NCI-H82 treated with DMSO at 0.1 percent for 48 hours (cell line): ENCODE results near the gene ARPC5L.
"Not testable (repeated sequence)": the region's sequence is repeated elsewhere in the genome, so short reads cannot be mapped to it uniquely, and the experiment has no call there.

ENCODE experiments used
- DNase-seq: peaks from one replicate; lab custom pipeline; 2025; ENCODE audit not compliant: unreplicated experiment; lab: John Stamatoyannopoulos, UW

Gene ARPC5L

DNA sequence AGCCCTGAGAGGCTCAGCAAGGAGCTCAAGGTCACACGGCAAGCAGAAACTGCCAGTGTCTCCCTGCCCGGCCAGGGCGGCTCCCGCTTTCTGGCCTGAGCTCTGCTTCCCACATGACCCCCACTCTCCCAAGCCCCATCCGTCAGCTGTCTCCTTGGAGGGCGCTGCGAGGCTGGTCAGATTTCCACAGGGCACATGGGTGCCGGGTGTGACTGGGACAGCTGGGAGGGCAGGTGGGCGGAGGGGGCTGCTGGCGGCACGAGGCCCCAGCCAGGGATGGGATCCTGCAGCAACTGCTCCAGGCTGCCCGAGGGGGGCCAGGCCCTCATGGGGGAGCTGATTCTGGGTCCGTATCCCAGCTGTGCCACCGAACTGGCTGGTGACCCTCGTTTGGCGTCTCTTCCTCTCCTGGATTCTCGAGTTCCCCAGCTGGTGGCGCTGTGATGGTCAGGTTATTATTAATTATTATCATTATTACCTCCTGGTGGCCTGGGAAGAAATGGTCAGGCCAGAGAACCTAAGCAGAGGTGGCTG lies 21.6 kb upstream of the ARPC5L start:
- DNase-seq = no peak

DNA sequence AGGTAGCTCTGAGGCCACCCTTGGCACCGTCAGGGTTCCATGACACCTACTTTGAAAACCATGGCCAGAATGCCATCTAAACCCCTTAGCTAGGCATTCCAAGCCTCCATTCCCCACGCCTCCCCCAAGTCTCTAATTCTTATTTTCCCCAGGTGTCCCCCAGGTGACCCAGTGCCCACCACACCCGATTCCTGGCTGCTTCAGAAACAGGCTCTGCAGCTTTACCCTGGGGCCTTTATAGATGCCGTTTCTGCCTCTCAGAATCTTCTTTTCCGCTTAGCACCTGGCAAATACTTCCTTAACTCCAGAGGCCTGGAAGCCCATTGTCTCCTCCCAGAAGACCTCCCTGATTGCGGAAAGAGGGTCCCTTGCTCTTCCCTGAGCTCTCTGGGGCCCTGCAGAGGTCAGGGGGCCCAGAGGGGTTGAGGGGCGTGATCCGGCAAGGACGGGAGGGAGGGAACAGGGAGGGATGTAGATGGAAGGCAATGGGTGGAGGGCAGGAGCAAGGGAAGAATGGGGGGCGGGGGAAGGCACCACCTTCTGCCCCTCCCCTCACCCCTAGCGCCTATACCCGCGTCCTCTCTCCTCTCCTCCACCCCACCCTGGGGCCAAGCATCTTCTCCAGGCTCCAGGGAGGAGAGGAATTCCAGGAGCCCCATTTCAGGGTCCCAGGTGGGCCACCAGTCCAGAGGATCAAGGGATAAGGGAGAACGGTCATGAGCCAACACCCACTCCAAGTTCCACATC lies 20.7 kb upstream of the ARPC5L start:
- DNase-seq = no peak

DNA sequence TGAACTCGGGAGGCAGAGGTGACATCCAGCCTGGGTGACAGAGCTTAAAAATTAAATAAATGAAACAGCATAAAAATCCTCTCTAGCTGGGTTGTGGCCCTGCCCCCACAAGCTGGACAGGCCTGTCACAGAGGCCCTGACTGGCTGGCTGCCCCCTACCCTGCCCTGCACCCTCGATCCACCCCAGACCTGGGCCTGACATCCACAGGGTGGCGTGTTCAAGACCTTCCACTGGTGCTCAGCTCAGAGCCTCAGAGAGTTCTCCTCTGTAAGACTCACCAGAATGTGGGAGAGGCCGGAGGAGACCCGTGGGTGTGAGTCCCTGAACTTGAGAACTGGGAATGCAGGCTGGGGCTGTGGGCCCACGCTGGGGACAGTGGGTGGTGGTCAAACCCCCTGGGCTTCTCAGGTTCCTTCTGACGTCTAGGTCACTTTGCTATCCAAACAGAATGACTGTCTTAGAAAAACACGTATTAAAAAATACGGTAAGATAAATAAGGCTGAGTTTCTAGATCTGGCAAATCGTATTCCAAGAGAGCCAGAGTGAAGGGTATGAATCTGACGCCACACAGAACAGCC lies 18.4 kb upstream of the ARPC5L start:
- DNase-seq = no peak

DNA sequence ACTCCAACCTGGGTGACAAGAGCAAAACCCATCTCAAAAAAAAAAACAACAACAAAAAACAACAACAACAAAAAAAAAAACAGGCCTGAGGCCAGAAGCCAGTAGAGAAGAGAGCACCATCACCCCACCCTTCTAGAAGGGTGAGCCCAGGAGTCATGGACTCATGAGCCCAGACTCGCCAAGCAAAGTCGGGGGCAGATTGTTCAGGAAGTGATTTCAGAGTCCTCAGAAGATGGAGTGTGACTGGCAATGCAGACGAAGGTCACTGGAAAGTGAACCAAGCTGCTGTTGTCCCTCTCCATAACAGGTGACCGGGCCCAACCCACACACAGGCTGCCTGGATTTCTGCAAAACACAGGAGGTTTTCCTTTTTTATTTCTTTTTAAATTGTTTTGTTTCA lies 17.6 kb upstream of the ARPC5L start:
- DNase-seq = no peak

DNA sequence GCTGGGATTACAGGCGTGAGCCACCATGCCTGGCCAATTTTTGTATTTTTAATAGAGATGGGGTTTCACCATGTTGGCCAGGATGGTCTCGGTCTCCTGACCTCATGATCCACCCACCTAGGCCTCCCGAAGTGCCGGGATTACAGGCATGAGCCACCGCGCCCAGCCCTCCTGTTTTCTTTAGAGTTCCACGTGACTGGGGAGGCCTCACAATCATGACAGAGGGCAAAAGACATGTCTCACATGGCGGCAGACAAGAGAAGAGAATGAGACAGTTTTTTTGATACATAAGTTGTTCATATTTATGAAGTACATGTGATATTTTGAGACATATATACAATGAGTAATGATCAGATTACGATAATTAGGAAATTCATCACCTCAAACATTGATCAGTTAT lies 15.5 kb upstream of the ARPC5L start:
- not testable (repeated sequence) for DNase-seq

DNA sequence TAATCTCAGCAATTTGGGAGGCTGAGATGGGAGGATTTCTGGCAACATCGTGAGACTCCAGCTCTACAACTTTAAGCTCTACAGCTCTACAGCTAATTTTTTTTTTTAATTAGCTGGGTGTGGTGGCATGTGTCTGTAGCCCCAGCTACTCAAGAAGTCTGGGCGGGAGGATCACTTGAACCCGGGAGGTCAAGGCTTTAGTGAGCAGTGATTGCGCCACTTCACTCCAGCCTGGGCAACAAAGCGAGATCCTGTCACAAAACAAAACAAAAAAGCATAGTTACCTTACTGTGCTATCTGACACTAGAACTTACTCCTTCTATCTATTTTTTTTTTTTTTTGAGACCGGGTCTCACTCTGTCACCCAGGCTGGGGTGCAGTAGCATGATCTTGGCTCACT lies 15.0 kb upstream of the ARPC5L start:
- DNase-seq = no peak

DNA sequence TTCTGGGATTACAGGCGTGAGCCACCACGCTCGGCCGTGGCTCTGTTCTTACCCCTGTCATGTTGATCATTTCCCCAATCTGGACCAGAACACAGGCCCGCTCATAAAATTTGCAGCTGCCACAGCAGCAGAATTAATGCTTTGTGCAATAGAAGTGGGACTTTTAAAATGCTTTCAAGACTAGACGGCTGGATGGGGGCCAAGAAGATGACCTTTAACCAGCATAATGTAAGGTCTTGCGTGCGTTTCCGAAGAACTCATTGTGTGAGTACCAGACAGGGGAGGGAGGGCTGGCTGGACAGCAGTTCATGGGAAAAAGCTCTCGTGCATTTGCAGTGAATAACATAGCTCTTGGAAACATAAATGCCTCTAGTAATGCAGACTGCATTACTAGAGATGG lies 12.1 kb upstream of the ARPC5L start:
- no peak for DNase-seq

DNA sequence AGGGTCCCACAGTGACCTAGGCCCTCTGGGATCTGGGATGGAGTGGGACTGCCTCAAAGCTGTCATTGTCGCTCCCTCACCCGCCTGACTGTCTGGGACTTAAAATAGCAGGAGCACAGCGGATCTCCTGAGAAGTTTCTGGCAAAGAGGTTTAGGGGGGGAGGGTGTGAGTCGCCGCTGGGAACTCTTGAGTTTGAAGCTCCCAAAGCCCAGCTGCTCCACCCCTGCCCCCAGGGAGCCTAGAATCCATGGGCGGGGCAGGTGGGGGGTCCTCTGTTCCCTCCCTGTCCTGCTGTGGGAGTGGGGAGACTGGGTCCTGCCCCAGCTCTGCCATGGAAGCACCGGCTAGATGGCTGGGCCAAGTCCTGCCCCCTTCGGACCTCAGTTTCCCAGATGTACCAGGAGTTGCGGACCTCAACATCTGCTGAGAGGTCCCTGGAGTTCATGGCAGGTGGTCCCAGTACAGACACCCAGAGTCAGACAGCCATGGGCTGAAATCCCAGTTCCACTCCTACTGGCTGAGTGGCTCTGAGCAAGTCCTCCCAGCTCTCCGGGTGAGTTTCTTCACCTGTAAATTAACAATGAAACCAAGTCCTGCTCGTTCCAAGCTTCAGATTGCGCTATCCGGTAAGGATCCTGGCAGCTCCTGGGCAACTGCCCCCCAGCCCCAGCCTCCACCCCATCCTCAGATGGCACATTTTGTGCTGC lies 9.7 kb upstream of the ARPC5L start:
- DNase-seq = no peak

DNA sequence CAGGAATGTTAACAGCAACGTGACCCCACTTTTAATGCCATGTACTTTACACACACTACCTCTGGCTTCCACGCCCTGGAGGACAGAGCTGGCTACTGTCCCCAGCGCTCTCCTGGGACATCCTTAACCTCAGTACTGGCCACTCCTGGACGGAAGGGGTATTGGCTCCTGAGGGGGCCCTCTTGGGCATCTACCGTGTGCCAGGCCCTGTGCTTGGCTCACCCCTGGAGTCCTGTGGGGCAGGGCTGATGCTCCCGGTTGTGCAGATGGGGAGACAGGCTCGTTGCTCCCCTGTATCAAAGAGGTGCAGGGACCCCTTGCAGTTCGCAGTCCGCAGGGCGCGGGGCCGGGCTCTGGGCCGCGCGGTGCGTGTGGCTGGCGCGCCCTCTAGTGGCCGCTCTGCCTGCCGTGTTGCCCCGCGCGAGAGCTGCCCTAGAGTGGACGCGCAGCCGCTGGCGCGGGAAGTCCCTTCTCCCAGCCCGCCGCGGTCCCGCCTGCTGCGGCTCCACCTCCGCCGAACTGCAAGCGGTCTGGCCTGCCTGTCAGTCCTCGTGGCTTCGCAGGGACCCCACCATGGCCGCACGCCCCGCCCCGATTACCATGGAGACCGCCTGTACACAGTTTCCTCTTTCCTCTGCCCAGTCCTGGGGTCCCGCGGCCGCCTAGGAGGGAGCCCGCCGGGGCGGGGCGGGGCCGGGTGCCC lies 8.9 kb upstream of the ARPC5L start, which contains the start of gene WDR38:
Gene WDR38 (plus strand): TSS at position 632 of the 703 bp plus-strand sequence. CDS start 72 bp downstream, outside the sequence.
- DNase-seq = no peak

DNA sequence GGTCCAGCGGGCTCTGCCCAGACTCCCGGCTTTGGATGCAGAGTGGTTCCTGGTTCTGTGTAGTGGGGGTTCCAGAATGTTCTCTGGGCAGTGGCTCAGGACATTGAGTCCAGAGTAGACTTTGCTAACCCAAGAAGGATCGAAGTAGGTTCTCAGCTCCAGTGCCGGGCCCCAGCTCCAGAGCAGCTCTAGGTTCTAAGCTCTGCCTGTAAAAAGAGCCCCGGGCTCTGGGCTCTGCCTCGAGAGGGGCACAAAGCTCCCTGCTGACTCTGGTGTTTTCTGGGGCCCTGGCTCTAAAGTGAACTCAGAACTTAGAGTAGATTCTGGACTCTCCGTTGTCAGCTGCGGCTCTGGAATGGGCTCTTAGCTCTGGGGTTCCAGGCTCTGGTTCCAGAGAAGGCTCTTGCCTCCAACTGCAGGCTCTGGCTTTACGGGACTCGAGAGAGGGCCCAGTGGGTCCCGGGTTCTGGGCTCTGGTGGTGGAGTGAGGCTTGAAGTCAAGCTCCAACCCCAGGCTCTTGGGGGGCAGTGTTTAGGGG lies 8.3 kb upstream of the ARPC5L start:
- DNase-seq = no peak

DNA sequence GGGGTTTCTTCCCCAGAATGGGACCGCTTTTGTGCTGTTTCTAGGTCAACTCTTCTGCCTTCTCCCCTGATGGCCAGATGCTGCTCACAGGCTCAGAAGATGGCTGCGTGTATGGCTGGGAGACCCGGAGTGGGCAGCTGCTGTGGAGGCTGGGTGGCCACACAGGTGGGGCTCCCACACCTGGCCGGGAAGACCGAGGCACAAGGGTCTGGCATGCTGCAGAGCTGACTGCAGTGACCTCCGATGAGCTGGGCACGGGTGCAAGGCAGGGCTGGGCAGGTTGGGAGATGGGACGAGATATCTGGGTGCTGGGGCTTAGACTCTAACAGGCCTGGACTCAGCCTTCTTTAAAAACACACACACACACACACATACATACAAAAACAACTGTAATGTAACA lies 7.8 kb upstream of the ARPC5L start:
- no peak for DNase-seq

DNA sequence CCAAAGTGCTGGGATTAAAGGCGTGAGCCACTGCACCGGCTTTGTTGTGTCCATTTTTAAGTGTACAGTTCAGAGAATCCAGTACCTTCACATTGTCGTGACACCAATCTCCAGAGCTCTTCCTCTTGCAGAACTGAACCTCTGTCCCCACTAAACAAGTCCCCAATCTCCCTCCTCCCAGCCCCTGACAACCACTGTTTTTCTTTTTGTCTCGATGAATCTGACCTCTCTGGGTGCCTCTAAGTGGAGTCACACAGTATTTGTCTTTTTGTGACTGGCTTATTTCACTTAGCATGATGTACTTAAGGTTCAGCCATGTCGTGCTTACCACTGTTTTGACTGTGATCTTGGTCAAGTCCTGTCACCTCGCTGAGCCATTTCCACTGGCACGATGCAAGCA lies 7.1 kb upstream of the ARPC5L start:
- no peak for DNase-seq

DNA sequence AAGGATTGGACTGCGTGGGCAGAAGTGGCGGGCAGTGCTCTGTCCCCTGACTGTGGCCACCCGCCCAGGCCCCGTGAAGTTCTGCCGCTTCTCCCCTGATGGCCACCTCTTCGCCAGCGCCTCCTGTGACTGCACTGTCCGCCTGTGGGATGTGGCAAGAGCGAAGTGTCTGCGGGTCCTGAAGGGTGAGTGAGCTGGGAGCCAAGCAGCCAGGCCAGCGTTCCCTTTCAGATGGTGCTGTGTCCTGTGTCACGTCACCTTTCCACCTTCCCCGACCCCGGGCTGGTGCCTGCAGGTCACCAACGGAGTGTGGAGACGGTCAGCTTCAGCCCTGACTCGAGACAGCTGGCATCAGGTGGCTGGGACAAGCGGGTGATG lies 6.4 kb upstream of the ARPC5L start:
- no peak for DNase-seq

DNA sequence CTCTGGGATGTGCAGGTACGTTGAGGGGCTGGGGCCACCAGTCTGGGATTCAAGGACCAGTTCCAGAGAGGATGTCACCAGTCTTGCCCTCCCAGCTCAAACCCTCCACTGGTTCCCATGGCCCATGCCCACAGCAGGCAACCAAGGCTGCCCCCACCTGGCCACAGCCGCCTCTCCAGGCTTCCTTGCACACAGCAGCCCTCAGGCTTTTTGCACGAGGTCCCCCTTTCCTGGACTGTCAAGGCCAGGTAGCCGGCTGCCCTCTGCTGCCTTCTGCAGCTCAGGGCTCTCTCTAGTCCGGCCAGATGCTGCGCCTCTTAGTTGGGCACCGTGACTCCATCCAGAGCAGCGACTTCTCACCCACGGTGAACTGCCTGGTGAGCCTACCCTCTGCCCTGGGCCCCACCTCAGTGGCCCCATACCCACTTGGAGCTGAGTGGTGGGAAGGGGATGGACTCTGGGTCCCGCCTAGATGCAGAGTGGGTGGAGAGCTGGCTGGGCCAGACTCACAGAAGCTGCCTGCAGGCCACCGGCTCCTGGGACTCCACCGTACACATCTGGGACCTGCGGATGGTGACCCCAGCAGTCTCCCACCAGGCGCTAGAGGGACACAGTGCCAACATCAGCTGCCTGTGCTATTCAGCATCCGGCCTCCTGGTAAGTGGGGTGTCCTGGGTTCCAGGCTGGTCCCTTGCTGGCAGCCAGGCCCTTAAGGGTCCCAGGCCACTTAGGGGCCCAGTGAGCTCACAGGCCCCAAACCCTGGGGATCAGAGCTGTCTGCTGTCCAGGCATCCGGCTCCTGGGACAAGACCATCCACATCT lies 5.8 kb upstream of the ARPC5L start:
- no peak for DNase-seq

DNA sequence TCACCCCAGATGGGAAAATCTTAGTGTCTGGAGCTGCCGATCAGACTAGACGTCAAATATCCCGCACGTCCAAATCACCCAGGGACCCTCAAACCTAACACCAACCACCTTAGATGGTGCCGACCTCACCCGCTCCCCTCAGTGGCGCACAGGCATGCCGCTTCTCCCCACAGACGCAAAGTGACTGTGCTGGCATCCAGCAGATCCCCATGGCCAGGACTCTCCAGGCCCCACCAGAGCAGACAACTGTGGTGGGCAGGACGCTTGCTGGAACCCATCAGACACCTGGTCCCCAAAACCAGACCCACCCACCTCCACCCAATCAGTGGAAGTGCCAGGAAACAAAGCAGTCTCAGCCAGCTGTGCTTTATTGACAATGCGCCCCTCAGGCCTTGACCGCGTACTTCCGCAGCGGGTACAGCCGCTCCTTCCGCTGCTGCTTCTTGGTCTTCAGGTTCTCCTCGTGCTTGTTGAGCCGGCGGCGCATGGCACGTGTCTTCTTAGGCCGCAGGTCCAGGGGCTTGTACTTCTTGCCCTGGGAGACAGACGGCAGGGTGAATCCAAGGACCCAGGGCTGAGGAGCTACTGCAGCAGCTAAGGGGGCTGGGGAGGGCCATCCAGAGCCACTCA lies 4.3 kb upstream of the ARPC5L start:
- no peak for DNase-seq

DNA sequence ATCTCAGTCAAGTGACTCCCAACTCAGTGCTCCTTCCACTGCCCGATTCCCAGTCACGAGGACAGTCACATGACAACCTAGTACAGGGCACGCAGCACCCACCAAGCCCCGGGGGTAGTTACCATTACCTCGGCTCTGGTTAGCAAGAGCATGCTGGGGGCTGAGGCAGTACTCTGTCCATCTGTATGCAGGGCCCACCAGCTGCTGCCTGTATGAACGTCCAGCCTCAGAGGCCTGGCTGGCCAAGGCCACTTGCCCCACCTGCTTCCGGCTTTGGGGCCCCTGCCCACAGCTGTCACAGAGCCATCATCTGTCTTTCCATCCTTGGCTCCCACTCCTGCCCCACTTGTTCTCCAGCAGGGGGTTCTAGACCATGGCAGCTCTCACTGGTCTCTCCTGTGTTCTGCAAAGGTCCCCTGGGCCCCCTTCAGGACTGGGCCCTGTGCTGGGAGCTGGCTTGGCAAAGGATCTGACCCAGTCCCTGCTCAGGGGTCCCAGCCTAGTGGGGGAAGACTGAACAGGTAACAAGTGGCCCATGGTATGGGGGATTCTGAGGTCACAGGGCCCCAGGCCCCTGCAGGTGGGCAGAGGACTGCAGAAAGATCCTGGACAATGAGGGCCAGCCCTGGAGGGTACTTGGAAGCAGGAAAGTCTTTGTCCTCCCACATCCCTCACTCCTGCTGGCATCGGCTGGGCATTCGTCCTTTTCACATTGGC lies 3.4 kb upstream of the ARPC5L start:
- no peak for DNase-seq

DNA sequence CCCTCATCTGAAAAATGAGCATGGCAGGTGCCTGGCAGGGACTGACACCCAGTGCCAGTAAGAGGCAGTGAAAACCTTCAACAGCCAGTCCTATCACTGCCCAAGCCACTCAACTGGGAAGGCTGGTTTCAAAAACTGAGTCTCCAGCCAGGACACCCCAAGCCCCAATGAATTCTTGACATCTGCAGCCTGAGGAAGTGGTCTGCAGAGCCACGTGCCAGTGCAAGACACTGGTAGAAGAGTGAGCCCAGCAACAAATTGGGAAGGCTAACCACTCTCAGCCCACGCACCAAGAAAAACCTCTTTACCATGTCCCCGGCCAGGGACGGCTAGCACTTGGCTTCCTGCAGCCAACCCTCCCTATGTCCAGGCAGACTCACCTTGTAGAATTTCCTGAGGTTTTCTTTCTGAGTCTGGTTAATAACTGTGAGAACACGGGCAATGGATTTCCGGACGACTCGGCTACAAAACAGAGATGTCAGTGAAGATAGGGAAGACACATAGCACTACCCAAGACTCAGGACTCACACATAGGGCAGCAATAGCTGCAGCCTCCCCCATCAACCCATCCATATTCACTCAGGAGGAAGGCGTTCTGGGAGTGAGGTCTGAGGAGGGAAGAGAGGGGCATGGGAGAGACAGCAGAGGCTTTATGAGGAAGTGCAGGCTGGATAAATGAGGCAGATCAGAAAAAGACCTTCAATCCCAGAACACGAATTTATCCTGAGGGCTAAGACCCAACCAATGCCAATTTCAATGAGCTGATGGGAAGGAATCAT lies 1.9 kb upstream of the ARPC5L start:
- no peak for DNase-seq

DNA sequence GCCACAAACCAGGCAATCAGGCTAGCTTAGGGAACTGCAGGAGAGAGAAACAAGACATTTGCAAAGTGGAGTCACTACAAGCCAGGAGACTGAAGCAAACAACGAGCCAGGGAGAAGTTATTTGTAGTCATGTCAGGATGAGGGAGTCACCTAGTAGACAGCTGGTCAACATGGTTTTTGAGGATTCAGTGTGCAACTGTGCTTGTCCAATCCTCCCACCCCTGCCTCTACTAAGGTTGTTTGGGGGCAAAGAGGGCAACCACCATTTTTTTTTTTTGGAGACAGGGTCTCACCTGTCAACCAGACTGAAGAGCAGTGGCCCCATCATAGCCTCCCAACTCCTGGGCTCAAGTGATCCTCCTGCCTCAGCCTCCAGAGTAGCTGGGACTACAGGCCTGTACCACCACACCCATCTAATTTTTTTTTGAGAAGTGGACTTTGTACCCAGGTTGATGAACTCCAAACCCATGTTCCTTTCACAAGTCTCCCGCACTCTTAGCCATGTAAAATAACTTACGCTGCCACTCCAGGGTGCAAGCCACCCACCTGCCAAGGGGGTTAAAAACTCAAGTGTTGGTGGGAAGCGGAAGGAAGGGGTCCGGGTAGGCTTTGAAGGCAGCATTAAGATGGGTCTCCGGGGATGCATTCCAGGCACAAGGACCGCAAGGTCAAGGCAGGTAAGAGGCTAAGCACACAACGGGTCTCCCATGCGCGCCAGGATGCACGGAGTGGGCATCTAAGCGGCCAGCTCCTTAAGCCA lies 1.2 kb upstream of the ARPC5L start:
- DNase-seq = no peak
